NCI-H82 treated with DMSO at 0.1 percent for 48 hours (cell line): ENCODE results near the gene ERVH48-1.
A peak's percentile ranks its signal among the peaks of the same experiment; 100 is the strongest.
"Not testable (repeated sequence)": the region's sequence is repeated elsewhere in the genome, so short reads cannot be mapped to it uniquely, and the experiment has no call there.

ENCODE experiments used
- DNase-seq: peaks from one replicate; lab custom pipeline; 2025; ENCODE audit not compliant: unreplicated experiment; lab: John Stamatoyannopoulos, UW

ERVH48-1 gene

GRCh38 chr21:42925114-42925926 is at the start of gene ERVH48-1:
Gene ERVH48-1, minus strand, starts transcription at chr21:42925630. Its CDS starts 6,624 bp downstream, at chr21:42919006.
- no peak for DNase-seq

- peak; percentile 98 for DNase-seq
These were observed 48.8 kb upstream of the ERVH48-1 start, which contains the start of gene PKNOX1 for GRCh38 chr21:42973991-42974831. Gene PKNOX1, plus strand, starts transcription at chr21:42974562. Its CDS starts 29,820 bp downstream, at chr21:43004382.

- no peak for DNase-seq
These were observed 48.0 kb upstream of the ERVH48-1 start for GRCh38 chr21:42973309-42973990.

DNA sequence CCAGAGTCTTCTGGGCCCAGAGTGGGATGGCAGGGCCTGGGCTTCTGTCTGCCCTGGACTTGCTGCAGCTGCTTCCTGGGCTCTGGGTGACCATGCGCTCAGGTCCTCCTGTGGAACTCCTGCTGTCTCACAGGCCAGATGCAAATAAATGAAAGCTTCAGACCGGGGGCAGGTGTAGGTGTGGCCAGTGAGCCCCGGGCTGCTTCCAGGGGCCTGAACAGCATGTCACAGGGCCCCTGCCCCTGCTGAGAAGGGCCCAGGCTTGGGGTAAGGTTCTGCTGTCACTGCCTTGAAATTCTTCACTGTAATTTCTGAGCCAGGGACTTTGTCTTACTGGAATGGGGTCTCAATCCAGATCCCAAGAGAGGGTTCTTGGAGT is 46.5 kb upstream of the ERVH48-1 start:
- DNase-seq = no peak

- DNase-seq = no peak
These were observed 45.7 kb upstream of the ERVH48-1 start for GRCh38 chr21:42970946-42971653.

DNA sequence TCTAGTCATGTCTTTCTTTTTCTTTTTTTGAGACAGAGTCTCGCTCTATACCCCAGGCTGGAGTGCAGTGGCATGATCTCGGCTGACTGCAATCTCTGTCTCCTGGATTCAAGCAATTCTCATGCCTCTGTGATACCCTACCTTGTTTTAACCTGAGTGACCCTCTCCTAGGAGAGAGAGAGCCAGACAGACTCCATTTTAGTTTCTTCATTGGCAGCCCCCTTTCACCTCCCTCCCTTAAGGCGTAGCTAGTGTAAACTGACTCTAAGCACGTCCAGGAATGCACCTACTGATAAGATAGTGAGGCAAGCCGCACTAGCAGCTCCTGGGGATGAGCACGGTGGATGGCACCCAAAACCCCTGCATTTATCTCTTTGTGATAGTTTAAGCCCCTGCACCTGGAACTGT is 43.8 kb upstream of the ERVH48-1 start:
- DNase-seq = no peak

GRCh38 chr21:42967616-42968015 is 42.2 kb upstream of the ERVH48-1 start:
- DNase-seq = not testable (repeated sequence)

DNA sequence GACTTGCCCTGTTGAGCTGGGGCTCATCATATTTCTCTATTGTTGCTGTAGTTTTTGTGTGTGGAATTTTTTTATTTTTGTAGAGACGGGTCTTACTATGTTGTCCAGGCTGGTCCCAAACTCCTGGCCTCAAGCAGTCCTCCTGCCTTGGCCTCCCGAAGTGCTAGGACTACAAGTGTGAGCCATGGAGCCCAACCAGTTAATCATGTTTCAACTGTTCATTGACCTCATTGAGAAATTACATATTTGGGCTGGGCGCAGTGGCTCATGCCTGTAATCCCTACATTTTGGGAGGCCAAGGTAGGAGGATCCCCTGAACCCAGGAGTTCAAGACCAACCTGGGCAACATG is 39.8 kb upstream of the ERVH48-1 start:
- DNase-seq = no peak

- DNase-seq = no peak
These were observed 39.2 kb upstream of the ERVH48-1 start for GRCh38 chr21:42964546-42965210.

- no peak for DNase-seq
These were observed 38.7 kb upstream of the ERVH48-1 start for GRCh38 chr21:42964086-42964485.

GRCh38 chr21:42962380-42963007 is 37.1 kb upstream of the ERVH48-1 start:
- DNase-seq = no peak

DNA sequence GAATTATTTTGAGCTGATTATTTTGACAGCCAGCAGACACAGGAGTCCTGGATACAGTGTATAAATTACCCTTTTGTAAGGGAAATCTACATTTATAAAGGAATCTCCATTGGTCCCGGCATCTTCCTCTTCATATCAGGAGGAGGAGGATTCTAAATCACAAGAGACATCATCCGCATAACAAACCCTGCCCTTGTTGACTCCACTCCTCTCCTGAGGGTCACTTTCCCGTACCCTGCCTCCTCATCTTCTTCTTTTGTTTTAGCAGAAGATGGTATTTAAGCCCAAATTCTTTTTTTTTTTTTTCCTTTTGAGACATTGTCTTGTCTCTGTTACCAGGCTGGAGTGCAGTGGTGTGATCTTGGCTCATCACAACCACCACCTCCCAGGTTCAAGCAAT is 34.3 kb upstream of the ERVH48-1 start:
- no peak for DNase-seq

- DNase-seq = not testable (repeated sequence)
These were observed 32.7 kb upstream of the ERVH48-1 start for GRCh38 chr21:42958122-42958521.

DNA sequence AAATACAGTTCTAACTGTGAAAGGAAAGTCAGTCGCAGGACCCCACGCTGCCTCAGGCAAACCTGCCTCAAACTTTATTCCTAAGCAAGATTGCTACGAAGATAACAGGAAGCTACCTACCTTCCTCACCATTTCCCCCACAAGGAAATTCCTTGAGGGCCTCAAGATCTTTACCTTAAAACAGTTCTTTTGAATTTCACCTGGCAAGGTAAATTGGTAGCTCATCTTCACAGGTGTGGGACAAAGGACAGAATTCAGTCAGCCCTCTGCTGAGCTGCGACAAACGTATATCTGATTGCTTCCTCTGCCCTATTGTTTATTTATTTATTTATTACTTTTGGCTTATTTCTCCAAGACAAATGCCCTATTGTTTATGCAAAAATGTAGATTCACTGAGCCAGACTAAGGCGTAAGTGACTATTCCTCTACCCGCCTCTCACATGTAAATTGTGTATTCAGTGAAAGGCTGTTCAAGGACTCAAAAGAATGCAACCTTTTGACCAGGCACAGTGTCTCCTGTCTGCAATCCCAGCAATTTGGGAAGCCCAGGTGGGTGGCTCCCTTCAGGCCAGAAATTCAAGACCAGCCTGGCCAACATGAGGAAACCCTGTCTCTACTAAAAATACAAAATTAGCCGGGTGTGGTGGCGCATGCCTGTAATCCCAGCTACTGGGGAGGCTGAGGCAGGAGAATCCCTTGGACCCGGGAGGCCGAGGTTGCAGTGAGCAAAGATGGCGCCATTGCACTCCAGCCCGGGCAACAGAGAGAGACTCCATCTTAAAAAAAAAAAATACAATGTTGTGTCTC is 31.6 kb upstream of the ERVH48-1 start:
- DNase-seq = no peak

- not testable (repeated sequence) for DNase-seq
These were observed 25.8 kb upstream of the ERVH48-1 start for GRCh38 chr21:42951193-42951592.

DNA sequence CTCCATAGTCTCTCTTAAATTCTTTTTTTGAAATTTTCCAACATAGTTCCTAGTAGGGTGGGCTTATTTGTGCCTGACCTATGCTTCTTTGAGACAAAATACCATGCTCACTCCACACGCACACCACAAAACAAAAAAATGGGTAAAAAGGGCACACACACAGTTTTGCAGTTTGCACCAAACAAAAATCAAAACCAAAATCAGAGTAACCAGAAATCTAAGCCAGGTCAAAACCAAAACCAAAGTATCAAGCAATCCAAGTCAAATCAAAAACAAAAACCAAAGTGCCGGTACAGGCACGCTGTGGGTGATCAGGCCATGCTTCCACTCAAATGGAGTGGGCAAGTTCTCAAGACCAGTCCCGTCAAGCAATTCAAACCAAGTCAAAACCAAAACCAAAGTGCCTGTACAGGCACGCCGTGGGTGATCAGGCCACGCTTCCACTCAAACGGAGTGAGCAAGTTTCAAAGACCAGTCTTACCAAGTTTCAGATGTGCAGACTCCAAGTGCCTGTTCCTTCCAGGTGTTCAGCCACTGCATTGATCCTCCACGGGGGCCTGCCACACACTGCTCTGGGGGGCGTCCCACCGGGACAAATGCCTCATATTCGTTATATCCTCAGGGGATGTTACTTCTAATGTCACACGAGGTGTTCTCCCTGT is 23.8 kb upstream of the ERVH48-1 start:
- DNase-seq = not testable (repeated sequence)

DNA sequence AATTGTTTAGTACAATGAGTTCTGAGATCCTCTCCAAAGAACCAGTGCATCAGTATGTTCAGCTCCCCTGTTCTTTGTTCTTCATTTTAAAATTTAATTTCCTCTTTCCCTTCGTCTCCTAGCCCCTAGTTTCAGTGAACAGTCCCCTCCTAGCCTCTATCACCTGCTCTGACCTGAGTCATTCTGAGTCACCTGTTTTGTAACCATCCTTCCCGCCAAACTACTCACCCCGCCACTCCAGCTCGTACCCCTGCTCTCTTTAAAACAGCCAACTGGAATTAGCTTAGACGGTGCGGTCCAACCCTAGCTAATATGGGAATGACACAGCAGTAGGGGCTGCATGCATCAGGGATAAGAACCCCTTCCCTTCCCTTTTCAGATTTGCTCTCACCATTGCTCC is 16.8 kb upstream of the ERVH48-1 start:
- no peak for DNase-seq

DNA sequence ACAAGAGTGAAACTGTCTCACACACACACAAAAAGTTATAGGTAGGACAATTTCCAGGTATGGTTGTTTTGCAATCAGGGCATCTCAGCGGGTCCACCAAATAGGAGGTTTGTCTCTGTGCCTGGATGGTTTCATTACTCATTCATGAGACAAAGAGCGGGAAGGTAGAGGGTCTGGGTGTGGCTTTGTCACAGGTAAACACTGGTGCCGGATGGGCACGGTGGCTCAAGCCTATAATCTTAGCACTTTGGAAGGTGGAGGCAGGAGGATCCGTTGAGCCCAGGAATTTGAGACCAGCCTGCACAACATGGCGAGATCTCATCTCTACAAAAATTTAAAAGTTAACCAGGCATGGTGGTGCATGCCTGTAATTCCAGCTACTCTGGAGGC is 16.3 kb upstream of the ERVH48-1 start:
- DNase-seq = no peak
